HTR-8/SVneo (cell line): Measurements from ENCODE around the gene SMIM41.

Source experiments
- DNase-seq: peaks from one replicate; pipeline ENCODE4 v3.0.0; 2011; ENCODE audit warnings: low spot score, mixed read lengths; ENCODE audit not compliant: insufficient read length
- FAIRE-seq: peaks from 2 replicates; lab custom pipeline; 2011; peaks lifted over from hg19 to GRCh38; lab: Jason Lieb, UNC

Gene SMIM41

DNA sequence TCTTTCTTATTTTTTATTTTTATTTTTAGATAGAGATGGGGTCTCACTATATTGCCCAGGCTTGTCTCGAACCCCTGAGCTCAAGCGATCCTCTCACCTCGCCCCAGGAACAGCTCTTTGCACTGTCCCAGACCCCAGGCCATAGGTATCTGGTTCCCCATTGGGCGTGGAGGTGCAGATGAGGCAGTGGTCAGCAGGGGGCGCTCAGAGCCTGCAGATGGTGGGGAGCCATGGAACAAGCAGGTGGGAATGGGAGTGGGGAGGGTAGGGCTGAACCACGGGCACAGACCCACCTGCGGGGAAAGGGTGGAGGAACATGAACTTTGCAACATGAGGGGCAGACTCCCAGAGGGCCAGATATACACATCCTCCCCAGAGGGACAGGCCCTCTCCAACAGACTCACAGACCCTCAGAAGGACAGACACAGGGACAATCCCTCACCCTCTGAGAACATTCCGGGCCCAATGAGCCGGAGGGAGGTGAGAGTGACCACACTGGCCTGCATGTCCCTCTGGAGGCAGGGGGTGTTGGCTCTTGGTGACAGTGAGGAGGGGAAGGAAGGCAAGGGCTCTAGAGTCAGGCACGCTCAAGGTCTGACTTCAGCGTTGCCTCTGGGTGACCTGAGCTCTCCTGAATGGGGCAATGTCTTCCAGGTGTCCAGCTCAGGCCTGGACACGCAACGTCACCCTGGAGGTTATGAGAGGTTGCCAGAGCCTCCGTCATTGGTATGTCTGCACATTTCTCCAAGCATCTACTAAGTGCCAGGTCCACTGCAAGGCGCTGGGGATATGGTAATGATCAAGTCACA is 77.5 kb downstream of the SMIM41 start:
- peak; percentile 48 for FAIRE-seq
- peak; percentile 75 for DNase-seq

DNA sequence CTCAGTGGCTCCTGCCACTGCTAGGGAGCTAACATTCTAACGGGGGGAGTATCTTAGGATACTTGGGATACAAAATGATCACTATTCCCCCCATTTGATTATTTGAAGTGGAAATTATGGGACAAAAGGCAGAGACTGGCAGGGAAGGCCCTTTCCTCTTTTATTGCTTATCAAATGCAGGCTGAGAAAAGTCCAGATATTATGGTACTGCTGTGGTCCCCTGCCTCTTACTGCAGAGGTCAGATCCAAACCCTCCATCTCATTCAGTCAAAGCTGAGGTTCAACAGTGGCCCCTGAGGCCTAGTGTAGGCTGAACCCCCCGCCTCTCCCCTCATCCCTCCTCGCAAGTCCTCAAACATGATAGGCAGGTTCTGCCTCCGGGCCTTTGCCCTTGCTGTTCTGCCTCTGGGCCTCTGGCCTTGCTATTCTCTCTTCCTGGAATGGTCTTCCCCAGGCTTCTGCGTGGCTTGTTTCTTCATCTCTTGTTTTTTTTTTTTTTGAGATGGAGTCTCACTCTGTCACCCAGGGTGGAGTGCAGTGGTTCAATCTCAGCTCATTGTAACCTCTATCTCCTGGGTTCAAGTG is 78.2 kb downstream of the SMIM41 start:
- FAIRE-seq = no peak
- DNase-seq = no peak
